ENCODE results near the gene LSAMP. TPM values are rescaled to one million over a fixed set of nuclear protein-coding genes. Genes with fewer than 3 reads are reported as not detected.

Gene LSAMP
- total and polyA plus RNA-seq, 2 of the 8 experiments (the other 6 are each of a cell fraction or from before 2014, with no cell fraction given): 1.8 to 5.7 TPM

DNA sequence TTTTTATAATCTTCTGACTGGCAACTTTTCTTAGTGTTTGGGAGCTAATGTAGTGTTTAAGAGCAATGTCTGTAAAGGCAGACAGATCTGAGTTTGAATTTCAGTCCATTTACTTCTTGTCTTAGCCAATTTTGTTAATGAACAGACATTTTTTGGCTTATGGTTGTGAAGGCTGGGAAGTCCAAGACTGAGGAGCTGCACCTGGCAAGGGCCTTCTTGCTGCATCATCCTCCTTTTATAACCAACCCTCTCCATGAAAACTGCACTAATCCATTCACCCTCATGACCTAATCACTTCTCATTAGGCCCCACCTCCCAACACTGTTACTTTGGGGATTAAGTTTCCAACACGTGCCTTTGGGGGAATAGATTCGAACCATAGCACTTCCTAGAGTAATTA is 657.5 kb downstream of the LSAMP start:
- H3K9me3 ChIP-seq (ENCODE audit: insufficient read depth in 2 of 2, low read depth in 1 of 2, low read length in 1 of 2): peaks cover 0 to 2% of the 10 kb centered on the region in 2 experiments; a peak in 1 of 4 replicates
- CTCF ChIA-PET (ENCODE audit: partially characterized antibody): interaction anchor here (0.9 to 1.6 kb wide), 3 partner anchors 23 to 570 kb away, joined by 3 to 4 read pairs (median 3); no protein-coding TSS in a partner anchor
- H3K27ac ChIP-seq (ENCODE audit: low read depth, low read length): no peak overlapping the region
- no peak for TF ChIP-seq HDAC6 (IDR thresholded peaks at IDR 0.05; ENCODE audit: low read depth, low read length)
- no peak for TF ChIP-seq BACH1 (IDR thresholded peaks at IDR 0.05; ENCODE audit: low read length)
- TF ChIP-seq JUN (IDR thresholded peaks at IDR 0.05; ENCODE audit: low read depth, low read length): no peak
- TF ChIP-seq SIN3A (conservative IDR thresholded peaks at IDR 0.05 in 1 of 2, IDR thresholded peaks at IDR 0.05 in 1 of 2; ENCODE audit: low read depth in 1 of 2, low read length in 2 of 2): no peak

More for the DNA sequence above, 657.5 kb downstream of the LSAMP start:
- Histone ChIP-seq H3K4ac (replicated peaks; ENCODE audit: insufficient read length, low read depth, low read length) (no peak overlapping the region), H3K14ac (ENCODE audit: insufficient read length) (no peak overlapping the region), H2AK5ac (ENCODE audit: low read depth, low read length) (no peak overlapping the region), H3K79me1 (ENCODE audit: low read depth, low read length) (no peaks in the 10 kb centered on the region), H4K91ac (replicated peaks; ENCODE audit: insufficient read length, low read length) (no peak overlapping the region), H3K4me2 (ENCODE audit: insufficient read depth in 1 of 2, low read depth in 2 of 2, low read length in 2 of 2) (no peak overlapping the region), H3K79me2 (ENCODE audit: control insufficient read depth in 1 of 2, insufficient read depth in 2 of 2, low read length in 2 of 2) (no peaks in the 10 kb centered on the region), H3K27me3 (replicated peaks in 1 of 4; ENCODE audit: control insufficient read depth in 3 of 4, extremely low read depth in 1 of 4, insufficient read depth in 3 of 4, low read length in 3 of 4) (no peaks in the 10 kb centered on the region), H4K20me1 (replicated peaks in 1 of 2; ENCODE audit: control insufficient read depth in 1 of 2, insufficient read depth in 2 of 2, low read length in 2 of 2) (peaks cover 0 to 2% of the 10 kb centered on the region in 2 experiments), H2AFZ (ENCODE audit: low read length) (no peak overlapping the region), H2BK20ac (ENCODE audit: low read length) (no peak overlapping the region), H2BK5ac (ENCODE audit: low read depth, low read length) (no peak overlapping the region), H3K4me1 (replicated peaks in 1 of 4; ENCODE audit: control insufficient read depth in 3 of 4, insufficient read depth in 4 of 4, low read length in 3 of 4) (peaks cover 0 to 3% (median under 1%) of the 10 kb centered on the region in 4 experiments; a peak in 1 of 7 replicates), H3K23ac (ENCODE audit: insufficient read length) (no peak overlapping the region), H2BK120ac (replicated peaks; ENCODE audit: low read depth, low read length) (no peak overlapping the region), H2BK15ac (ENCODE audit: low read length) (no peak overlapping the region), H3K36me3 (ENCODE audit: control insufficient read depth in 2 of 4, insufficient read depth in 4 of 4, low read length in 3 of 4) (no peaks in the 10 kb centered on the region), H3K4me3 (ENCODE audit: extremely low read depth in 1 of 4, insufficient read depth in 2 of 4, low read depth in 3 of 4, low read length in 4 of 4) (no peak overlapping the region), H3K18ac (ENCODE audit: extremely low read depth, low read length) (no peak overlapping the region), H2BK12ac (ENCODE audit: low read depth, low read length) (no peak overlapping the region), H3K56ac (replicated peaks; ENCODE audit: insufficient read length, low read depth, low read length) (no peak overlapping the region), H3K23me2 (ENCODE audit: low read depth, low read length) (peaks cover 6% of the 10 kb centered on the region), H3K9ac (replicated peaks in 1 of 4; ENCODE audit: extremely low read depth in 1 of 4, low read depth in 3 of 4, low read length in 3 of 4) (no peak overlapping the region), H4K5ac (ENCODE audit: insufficient read length, low read depth, low read length) (no peak overlapping the region), H4K8ac (ENCODE audit: extremely low read depth, insufficient read depth, low read length) (no peak overlapping the region)
- POLR2A ChIA-PET (ENCODE audit: partially characterized antibody): no interaction called here
- FAIRE-seq: no peak
- no peak for DNase-seq (ENCODE audit: low read depth in 1 of 2, low spot score in 2 of 2)
- 88% methylated on average over 2 of the region's 2 CpGs; no CpG with 5 or more reads in 1 of the 2 experiments for WGBS, 2 experiments (ENCODE audit: extremely low coverage in 1 of 2, insufficient coverage in 1 of 2, insufficient read length in 1 of 2, insufficient replicate concordance in 2 of 2, low coverage in 1 of 2, low lambda C conversion rate in 2 of 2, missing lambda C conversion rate in 1 of 2)

Data from H1 (cell line).